Right atrium auricular region (tissue), 2 donors: ENCODE data around the gene OXNAD1. TPM values are rescaled to one million over a fixed set of nuclear protein-coding genes. Genes with fewer than 3 reads are reported as not detected.

Experiments
- DNase-seq: peaks from one replicate; pipeline ENCODE4 v3.0.0-alpha.2; 2019; ENCODE audit warnings: low spot score
- H3K27ac ChIP-seq, 2 donors: fragments of 200-600 bp; sonication (generic); 1 replicate in 1 of 2; 2 replicates in 1 of 2; pipeline ENCODE4 v1.5.1; 2016 to 2019
- H3K27me3 ChIP-seq, 2 donors: fragments of 200-600 bp; sonication (generic); one replicate each; pipeline versions ENCODE4 v1.5.1 to v1.6.0; 2017 to 2019
- H3K36me3 ChIP-seq: fragments of 200-600 bp; sonication (generic); one replicate; pipeline ENCODE4 v1.5.1; 2016
- H3K4me1 ChIP-seq, 2 donors: fragments of 200-600 bp; sonication (generic); one replicate each; pipeline versions ENCODE4 v1.5.1 to v1.6.0; 2017 to 2019
- H3K4me3 ChIP-seq, 2 donors: fragments of 200-600 bp; sonication (generic); 1 replicate in 1 of 2; 2 replicates in 1 of 2; pipeline ENCODE4 v1.5.1; 2017 to 2019; ENCODE audit warnings: mild to moderate bottlenecking in 1 of 2, moderate library complexity in 1 of 2
- H3K9me3 ChIP-seq, 2 donors: fragments of 200-600 bp; sonication (generic); one replicate each; pipeline ENCODE4 v1.5.1; 2019
- CTCF ChIP-seq, 2 donors: fragments of 200-600 bp; sonication (generic); IDR thresholded peaks; one replicate each; pipeline ENCODE4 v1.5.1; 2019; ENCODE audit warnings: antibody characterized with exemption in 2 of 2
- total RNA-seq, 2 donors: library from RNA; depleted of rRNA; stranded (reverse); fragments of >200 nt; gene quantifications; one replicate each; pipeline ENCODE4 v1.1.0, GENCODE V29; 2016

OXNAD1 gene
- total RNA-seq, 2 donors from 2014 or later: 9.8 to 15.7 TPM

- H3K27ac ChIP-seq: no peak overlapping the region
- peaks cover 0 to 7% of the 10 kb centered on the region in 2 donors for H3K9me3 ChIP-seq
- TF ChIP-seq CTCF (IDR thresholded peaks at IDR 0.05): no peak
- peaks cover 0 to 8% of the 10 kb centered on the region in 2 donors for H3K4me1 ChIP-seq
- no peak for DNase-seq
- H3K27me3 ChIP-seq: no peaks in the 10 kb centered on the region
- peaks cover 9% of the 10 kb centered on the region for H3K36me3 ChIP-seq
- H3K4me3 ChIP-seq: no peak overlapping the region
Observed at GRCh38 chr3:16332904-16333426, 68.0 kb downstream of the OXNAD1 start.

GRCh38 chr3:16334909-16335308 is 69.9 kb downstream of the OXNAD1 start:
- no peak for TF ChIP-seq CTCF (IDR thresholded peaks at IDR 0.05)
- no peak overlapping the region for H3K27ac ChIP-seq

GRCh38 chr3:16335333-16335732 is 70.3 kb downstream of the OXNAD1 start:
- Histone ChIP-seq H3K4me3 (no peak overlapping the region), H3K9me3 (peaks cover 0 to 7% of the 10 kb centered on the region in 2 donors), H3K27me3 (no peaks in the 10 kb centered on the region), H3K27ac (no peak overlapping the region), H3K4me1 (peaks cover 0 to 18% of the 10 kb centered on the region in 2 donors), H3K36me3 (peaks cover 9% of the 10 kb centered on the region)
- no peak for TF ChIP-seq CTCF (IDR thresholded peaks at IDR 0.05)
- DNase-seq: no peak

More at GRCh38 chr3:16334909-16335308, 69.9 kb downstream of the OXNAD1 start:
- peaks cover 9% of the 10 kb centered on the region for H3K36me3 ChIP-seq
- H3K27me3 ChIP-seq: no peaks in the 10 kb centered on the region
- DNase-seq: no peak
- H3K9me3 ChIP-seq: peaks cover 0 to 7% of the 10 kb centered on the region in 2 donors
- no peak overlapping the region for H3K4me3 ChIP-seq
- H3K4me1 ChIP-seq: peaks cover 0 to 18% of the 10 kb centered on the region in 2 donors

GRCh38 chr3:16335772-16336645 is 71.0 kb downstream of the OXNAD1 start:
- Histone ChIP-seq H3K36me3 (peaks cover 9% of the 10 kb centered on the region), H3K4me1 (peaks cover 0 to 18% of the 10 kb centered on the region in 2 donors), H3K27ac (no peak overlapping the region)

GRCh38 chr3:16336825-16337224 is 71.8 kb downstream of the OXNAD1 start:
- peaks cover 9% of the 10 kb centered on the region for H3K36me3 ChIP-seq
- H3K4me3 ChIP-seq: no peak overlapping the region
- peaks cover 0 to 7% of the 10 kb centered on the region in 2 donors for H3K9me3 ChIP-seq
- no peak for TF ChIP-seq CTCF (IDR thresholded peaks at IDR 0.05)
- DNase-seq: no peak
- peaks cover 0 to 18% of the 10 kb centered on the region in 2 donors for H3K4me1 ChIP-seq
- H3K27ac ChIP-seq: no peak overlapping the region
- no peaks in the 10 kb centered on the region for H3K27me3 ChIP-seq

More at GRCh38 chr3:16335772-16336645, 71.0 kb downstream of the OXNAD1 start:
- no peak overlapping the region for H3K4me3 ChIP-seq
- no peak for DNase-seq
- H3K9me3 ChIP-seq: peaks cover 0 to 7% of the 10 kb centered on the region in 2 donors
- H3K27me3 ChIP-seq: no peaks in the 10 kb centered on the region
- no peak for TF ChIP-seq CTCF (IDR thresholded peaks at IDR 0.05)
